GM21390 (cell line): ENCODE results near the gene HOXC9.
"Not testable (repeated sequence)": the region's sequence is repeated elsewhere in the genome, so short reads cannot be mapped to it uniquely, and the experiment has no call there.

Experiments
- ATAC-seq: cut with Tn5 transposase; IDR thresholded peaks from one replicate; pipeline ENCODE4 v1.9.1; 2021; ENCODE audit not compliant: unreplicated experiment

The HOXC9 gene

DNA sequence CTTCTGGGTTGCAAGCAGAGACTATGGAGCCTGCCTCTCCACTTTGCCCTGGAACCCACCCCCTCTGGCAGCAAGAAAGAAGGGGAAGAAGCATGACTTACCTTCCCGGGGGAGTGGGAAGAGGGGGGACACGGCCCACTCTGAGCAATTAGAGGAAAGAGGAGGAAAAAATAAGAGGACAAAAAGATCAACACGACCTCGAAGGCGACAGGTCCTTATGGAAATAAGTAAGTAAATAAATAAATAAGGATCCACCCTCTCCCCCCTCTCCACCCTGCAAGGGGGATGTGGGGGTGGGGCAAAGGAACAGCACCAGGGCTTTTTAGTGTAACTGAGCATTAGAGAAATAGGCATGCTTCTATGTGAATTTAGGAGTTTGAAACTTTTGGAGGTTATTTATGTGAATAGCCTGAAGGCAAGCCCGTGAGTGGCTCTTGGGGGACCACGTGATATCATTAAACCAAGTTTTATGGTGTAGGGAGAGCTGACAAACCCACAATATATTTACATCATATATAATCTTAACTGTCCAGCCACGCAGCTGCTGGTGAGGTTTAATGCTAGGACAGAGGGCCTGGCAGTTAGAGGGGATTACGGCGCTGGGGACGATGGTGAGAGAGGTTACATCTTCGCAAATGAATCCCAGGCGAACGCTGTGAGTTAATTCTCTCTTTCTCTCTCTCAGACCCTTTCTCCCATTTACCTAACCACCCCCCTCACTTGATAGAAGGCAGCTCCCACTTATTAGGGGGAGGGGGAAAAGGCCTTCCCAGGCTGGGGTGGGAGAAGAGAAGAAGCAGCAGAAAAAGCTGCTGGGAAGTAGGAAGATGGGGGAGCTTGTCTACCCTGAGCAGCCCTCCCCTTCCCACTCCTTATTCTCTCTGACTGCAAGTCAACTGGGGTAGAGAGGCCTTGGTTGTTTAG lies 37.7 kb downstream of the HOXC9 start:
- ATAC-seq = no peak

GRCh38 chr12:54038284-54038870 lies 38.4 kb downstream of the HOXC9 start:
- ATAC-seq = no peak

DNA sequence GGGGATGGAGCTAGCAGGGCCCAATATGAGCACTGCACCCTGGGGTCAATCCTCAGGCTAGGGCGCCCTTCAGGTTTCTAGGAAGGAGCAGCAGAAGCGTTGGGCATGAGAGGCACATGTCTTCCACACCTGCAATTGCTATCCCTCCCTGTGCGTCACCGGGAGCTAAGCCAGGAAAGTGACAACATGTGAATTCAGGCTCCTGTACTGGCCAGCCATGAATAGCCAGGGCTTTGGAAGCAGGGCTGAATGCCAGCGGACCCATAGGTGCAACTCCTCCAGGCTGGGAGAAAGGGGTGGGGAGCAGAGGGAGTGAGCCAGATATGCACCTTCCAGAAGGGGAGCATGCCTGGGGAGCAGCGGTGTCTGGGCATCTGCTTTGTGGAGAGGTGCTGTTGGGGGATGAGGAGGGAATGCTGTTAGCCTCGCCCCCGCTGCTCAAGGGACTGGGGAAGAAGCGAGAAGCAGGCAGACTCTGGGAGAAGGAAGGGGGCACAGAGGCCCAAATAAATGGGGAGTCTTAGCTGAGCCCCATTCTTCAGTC lies 39.0 kb downstream of the HOXC9 start:
- ATAC-seq = no peak

DNA sequence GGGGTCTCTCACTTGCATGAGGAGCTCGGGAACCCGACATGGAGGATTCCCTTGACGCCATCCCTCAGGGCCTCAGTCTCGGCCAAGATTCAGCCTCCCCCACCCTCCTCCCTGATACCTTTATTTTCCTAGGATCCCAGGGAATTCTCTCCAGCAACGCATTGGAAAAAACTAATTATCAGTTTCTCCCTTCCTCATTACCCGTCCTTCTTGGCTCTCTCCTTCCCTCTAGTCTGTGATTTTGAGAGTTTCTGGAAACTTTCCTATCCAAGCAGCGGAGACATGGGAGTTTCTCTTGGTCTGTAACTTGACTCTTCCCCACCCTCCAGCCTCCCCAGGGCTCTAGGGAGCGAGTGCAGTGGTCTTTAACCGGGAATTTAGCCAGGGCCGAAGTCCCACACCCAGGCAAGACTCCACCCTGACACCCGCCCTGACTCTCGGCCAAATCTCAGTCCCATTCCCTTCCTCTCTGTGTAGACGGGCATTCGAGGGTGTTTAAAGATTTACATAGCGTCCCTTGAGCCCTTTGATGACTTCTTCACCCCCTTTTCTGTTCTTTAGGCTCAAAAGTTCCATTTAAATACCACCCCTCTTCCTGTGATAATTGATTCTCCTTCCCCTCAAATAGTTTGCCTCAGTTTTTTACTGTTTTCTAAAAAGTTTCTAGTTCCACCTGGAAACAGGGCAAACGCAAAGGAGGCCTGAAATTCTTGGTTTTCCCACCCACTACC lies 39.6 kb downstream of the HOXC9 start:
- ATAC-seq = no peak

DNA sequence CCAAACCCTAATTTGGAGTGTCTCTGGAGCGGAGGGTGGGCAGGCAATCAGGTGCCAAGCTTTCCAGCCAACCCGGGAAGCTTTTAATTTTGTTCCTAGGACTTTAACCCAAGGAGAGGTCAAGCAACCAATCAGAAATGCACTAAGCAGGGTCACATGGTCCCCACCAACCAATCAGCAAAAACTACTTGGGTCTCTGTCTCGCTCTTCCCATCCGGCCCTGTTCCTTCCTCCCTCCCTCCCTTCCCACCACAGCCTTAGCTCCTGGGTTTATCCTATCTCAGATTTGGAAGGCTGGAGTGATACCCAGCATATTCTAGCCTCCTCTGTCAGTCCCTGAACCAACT lies 40.2 kb downstream of the HOXC9 start:
- no peak for ATAC-seq

DNA sequence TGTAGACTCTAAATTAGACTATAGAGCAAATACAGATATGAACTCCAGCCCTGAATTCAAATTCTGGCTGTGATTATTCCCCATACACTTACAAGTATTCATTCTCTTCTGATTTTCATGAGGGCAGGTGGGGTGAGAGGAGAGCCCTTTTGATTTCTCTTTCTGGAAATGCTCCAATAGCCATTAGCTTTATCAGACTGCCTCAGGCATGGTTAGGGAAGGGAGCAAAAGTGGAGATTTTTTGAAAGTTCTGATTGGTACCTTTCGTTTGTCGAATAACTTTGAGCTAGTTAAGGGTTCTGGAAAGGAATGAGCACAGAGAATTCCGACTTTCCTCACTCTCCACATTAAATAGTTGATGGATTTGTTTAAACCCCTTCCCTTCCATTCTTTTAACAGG lies 40.7 kb downstream of the HOXC9 start:
- ATAC-seq = no peak

DNA sequence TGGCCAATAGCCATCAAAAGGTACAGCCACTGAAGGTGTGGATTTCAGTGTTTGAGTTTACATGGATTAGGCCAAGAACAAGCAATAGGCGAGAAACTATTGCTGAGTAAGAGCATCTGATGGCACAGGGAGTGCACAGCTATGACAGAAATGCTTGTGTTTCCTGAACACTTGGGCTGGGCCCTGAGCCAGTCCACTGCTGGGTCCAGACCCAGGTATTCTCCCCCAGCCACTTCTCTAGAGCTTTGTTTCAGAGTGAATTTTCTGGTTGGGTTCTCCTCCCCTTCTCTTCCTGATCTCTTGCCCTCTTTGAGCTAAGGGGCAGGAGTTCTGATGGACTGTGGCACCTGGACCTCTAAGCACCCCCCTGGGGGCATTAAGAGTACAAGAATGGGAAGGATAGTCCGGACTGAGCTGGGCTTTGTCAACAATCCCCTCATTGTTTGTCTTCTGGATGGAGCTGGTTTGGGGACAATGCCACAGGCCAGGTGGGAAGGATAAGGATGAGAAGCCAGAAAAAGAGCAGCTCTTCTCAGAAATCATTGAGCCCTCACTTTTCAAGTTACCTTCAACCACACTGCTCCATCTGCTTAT lies 41.2 kb downstream of the HOXC9 start:
- no peak for ATAC-seq

DNA sequence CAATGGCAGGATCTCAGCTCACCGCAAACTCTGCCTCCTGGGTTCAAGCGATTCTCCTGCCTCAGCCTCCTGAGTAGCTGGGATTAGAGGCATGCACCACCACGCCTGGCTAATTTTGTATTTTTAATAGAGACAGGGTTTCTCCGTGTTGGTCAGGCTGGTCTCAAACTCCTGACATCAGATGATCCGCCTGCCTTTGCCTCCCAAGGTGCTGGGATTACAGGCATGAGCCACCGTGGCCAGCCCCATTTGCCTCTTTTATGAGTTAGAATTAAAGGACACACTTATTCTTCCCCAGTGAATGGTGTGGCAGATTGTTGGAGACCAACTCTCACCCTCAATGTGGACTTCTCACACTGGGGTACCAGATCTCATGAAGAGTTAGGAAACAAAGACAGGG lies 42.1 kb downstream of the HOXC9 start:
- ATAC-seq = not testable (repeated sequence)

GRCh38 chr12:54042970-54043853 lies 43.3 kb downstream of the HOXC9 start:
- ATAC-seq = no peak

GRCh38 chr12:54044425-54045103 lies 44.6 kb downstream of the HOXC9 start:
- no peak for ATAC-seq

DNA sequence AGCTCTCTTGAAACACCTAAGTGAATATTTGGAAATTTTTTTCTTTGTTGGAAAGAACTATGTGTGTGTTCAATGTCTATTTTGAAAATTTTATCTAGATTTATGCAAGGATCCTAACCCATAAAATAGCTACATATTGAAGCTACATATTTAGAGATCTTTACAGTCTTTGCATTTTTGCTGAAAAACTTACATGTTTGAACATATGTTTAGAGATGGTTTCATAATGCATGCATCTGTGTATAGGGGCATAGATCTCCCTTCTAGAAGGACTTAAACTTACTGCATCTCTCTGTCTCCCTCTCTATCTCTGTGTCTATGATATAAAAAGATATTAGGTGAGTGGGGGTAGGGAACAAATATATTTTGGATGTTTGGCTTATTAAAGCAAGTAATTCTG lies 45.4 kb downstream of the HOXC9 start:
- ATAC-seq = no peak

DNA sequence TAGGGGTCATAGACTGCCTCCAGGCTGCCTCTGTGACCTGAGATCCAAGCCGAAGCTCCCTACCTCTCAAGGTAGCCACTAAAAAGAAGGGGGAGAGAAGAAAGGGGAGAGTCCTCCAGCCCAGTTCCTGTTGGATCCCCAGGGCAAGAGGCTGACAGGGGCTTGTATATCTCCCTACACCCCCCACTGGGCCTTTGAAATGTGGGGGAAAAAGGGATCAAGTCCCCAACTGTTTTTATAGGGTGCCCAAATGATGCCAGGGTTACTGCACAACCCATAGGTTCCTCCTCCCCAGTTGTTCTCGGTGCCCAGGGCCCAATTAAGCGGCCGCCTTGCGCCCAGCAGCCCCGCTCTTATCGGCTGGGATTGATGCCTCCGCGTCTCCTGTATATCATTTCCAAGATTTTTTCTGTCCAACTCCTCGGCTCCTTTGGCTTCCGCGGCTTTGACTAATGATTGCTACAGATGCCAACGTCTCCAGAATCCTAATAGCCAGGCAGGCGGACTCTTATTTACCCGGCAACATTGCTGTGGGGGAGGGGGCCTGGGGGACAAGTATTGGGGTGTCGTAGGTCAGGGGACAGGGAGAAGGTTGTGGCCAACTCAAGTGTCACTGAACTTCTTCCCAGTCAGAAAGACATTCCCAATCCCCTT lies 46.0 kb downstream of the HOXC9 start:
- ATAC-seq = no peak

- no peak for ATAC-seq
Measured at GRCh38 chr12:54046809-54047159, 46.8 kb downstream of the HOXC9 start.

- ATAC-seq = no peak
Measured at GRCh38 chr12:54047160-54047963, 47.4 kb downstream of the HOXC9 start.

DNA sequence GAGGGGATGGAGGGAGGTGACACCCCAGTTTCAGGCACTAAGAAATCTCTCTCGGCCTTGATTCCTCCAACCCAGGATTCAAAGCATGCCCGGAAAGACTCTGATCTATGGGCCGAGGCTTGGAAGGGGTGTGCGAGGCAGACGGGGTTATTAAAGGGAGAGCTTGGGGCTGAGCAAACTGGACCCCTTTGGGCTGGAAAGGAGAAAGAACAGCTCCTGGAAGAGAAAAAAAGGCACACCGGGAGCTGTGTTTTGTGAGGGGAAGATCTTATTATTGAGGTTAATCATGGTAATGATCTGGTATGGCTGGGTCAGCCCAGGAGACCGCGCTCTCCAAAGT lies 48.0 kb downstream of the HOXC9 start:
- ATAC-seq = no peak

- ATAC-seq = no peak
Measured at GRCh38 chr12:54048406-54049093, 48.6 kb downstream of the HOXC9 start.

- ATAC-seq = no peak
Measured at GRCh38 chr12:54049108-54049507, 49.1 kb downstream of the HOXC9 start.

GRCh38 chr12:54050482-54050810 lies 50.5 kb downstream of the HOXC9 start:
- no peak for ATAC-seq
